GM21576 (cell line): ENCODE data around the gene LIPA.
"Not testable (repeated sequence)": the region's sequence is repeated elsewhere in the genome, so short reads cannot be mapped to it uniquely, and the experiment has no call there.

Experiments used
- ATAC-seq: cut with Tn5 transposase; IDR thresholded peaks from one replicate; pipeline ENCODE4 v1.9.1; 2021; ENCODE audit warnings: mild to moderate bottlenecking, moderate library complexity; ENCODE audit not compliant: unreplicated experiment

Gene LIPA

DNA sequence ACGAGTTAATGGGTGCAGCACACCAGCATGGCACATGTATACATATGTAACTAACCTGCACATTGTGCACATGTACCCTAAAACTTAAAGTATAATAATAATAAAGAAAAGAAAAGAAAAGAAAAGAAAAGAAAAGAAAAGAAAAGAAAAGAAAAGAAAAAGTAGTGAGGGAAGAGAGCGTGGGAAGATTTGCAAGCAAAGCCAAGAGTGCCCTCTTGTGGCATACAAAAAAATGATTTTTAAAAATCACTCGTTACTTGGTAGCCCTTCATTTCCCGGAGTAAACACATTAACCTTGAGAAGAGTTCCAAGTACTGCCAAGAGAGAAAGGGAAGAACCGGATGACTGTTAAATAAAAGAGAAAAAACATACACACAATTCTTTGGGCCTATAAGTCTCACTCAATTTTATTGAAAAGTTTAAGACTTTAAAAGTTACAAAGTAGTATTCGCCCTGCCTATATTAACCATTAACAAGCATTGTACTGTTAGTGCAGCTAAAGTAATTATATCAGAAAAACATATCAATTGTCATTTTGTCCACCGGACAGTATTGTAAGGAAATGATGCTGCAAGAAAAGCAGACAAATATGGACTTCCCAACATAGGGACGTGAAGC is 38.3 kb downstream of the LIPA start:
- ATAC-seq, result no peak

GRCh38 chr10:89210794-89211425 is 40.7 kb downstream of the LIPA start:
- ATAC-seq, result no peak

GRCh38 chr10:89209718-89210117 is 41.9 kb downstream of the LIPA start:
- no peak for ATAC-seq

GRCh38 chr10:89207801-89208551 is 43.6 kb downstream of the LIPA start:
- ATAC-seq, result no peak

DNA sequence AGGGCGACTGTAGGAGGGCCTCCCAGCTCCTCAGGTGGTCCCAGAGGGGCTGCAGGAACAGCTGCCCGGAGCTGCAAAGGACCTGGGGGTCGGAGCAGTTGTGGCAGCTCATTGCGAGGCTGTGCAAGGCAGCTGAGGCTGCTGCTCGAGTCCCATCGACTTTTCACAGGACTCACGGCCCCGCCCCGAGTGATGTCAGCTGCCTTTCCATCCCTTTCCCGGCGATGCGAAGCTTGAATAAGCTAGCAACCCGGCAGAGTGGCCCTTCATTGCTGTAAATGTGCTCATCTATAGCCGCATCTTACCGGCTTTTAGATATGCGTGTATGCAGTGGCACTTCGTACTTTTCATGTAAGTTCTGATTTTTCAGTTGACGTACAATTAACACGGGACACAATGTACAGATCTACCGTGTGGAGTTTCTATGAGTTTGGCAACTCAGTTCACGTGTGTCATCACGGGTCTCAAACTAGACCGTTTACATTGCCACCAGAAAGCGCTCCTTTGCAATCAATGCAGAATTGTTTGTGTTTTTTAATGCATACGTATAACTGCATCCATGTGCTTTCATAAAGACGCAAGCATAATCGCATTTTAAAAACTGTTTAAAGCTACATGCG is 44.3 kb downstream of the LIPA start, which contains the start of gene CH25H:
TSS of gene CH25H (minus strand) at position 137 of the 620 bp plus-strand sequence. CDS start at position 112, 25 bp downstream.
- no peak for ATAC-seq

- ATAC-seq, result no peak
Observed at GRCh38 chr10:89206402-89207180, 45.0 kb downstream of the LIPA start.

DNA sequence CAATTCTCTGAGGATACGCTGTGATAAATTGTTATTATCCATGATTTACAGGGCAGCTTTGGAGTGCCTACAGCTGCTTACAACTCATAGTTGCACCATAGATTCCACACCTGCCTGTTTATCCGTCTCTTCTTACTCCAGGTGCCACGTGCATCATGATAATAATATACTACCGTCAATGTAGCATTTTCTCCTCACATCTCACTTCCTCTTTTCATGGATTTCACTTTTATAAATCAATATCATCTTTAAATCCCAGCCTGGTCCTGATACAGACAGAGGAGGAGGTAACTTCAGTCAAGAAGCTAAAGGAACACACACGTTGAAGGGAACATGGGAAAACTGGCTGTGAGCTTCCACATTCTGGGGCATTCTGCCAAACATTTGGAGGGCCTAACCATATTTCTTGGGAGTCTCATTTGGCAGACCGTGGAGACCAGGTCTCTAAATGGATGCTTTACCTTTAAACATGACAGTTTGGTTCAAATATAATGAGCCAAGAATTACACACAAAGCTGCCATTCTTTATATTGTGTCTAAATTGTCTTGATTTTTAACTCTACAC is 46.9 kb downstream of the LIPA start:
- ATAC-seq, result no peak

- ATAC-seq, result no peak
Observed at GRCh38 chr10:89203237-89203636, 48.3 kb downstream of the LIPA start.

DNA sequence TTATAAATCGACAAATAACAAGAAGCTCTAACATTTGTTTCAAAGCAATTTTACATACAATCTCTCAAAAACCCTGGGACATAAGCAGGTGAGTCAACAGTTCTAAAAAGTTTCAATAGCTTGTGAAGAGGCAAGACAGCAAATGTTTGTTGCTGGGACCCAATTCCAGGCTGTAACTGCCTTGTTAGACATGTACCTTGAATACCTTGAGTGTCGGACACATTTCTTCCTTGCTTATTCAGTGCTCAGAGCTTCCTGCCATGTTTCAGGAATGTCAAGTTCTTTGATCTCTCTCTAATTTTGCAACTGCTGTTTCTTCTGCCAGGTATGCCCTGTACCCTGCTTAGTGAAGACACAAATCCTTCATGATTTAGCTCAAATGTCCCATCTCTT is 49.5 kb downstream of the LIPA start:
- no peak for ATAC-seq

GRCh38 chr10:89201345-89202032 is 50.1 kb downstream of the LIPA start:
- no peak for ATAC-seq

DNA sequence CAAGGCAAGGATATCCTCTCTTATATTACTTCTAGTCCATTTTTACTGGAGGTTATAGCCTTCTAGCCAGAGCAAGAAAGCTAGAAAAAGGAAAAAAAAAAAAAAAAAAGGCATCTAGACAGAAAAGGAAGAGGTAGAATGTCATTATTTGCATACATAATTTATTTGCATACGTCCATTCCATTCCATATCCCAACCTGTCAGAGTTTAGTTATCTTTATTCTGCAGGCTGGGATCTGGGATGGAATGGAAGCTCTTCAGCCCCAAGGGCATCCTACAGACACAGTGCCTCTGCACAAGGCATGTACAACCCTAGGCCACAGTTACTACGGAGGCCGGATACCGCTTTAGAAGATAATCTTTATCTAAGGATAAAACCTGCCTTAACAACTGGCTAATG is 54.1 kb downstream of the LIPA start:
- no peak for ATAC-seq

- not testable (repeated sequence) for ATAC-seq
Observed at GRCh38 chr10:89191301-89191700, 60.3 kb downstream of the LIPA start.

DNA sequence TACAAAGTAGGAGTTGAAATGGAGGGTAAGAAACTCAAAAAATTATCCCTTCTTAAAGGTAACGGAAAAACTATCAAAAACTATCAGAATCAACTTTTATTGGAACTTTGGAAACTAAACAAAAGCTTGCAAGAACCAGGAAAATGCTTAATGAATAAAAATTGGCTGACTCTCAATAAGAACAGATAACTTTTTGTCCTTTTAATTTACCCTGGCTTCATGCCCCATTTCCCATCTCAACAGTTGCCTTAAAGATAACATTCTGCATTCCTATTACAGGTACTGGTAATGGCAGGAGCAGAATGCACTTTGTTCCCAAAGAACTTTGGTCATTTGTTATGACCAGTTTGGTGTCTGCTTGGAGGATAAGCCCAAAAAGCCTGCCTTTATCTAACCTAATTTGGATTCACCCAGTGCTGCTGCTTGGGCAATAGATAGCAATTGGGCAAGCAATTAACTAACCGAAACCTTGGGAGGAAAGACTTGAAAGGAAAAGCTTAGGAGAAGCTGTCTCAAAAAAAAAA is 62.3 kb downstream of the LIPA start:
- no peak for ATAC-seq

GRCh38 chr10:89185658-89186057 is 65.9 kb downstream of the LIPA start:
- ATAC-seq, result no peak

DNA sequence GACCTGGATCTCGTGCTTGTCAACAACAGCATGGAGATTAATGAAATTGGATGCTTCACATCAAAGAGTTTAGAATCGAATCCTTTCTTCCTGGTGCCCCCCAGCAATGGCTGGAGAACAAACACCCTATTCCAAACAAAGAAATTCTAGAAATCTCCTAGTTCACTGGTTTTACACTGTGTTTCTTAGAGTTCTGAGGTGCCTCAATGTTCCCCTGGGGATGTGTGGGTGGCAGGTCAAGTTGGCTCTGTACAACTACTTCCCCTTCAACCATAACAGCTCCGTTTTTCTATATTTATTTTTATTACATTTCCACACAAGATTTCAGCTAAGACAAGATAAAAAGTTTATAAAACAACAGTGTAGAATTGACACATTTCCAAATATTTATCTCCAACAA is 66.9 kb downstream of the LIPA start:
- no peak for ATAC-seq

DNA sequence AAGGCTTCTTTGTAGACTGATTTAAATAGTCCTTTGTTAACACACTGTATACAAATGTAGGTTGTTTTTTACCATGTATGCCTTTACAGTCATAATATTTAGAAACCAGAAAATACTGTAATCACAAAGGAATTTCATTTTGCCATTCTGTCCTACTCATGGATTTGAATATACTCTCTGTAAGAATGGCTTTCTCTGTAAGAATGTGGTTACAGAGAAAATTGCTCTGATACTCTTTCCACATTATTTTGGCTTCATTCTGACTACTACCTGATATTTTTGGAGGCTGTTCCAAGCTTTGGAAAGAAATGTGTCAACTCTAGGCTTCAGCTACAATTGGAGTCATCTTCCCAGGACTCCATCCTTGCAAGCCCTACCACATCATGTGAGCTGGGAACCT is 68.0 kb downstream of the LIPA start:
- ATAC-seq, result no peak

- ATAC-seq, result no peak
Observed at GRCh38 chr10:89182894-89183293, 68.7 kb downstream of the LIPA start.

- ATAC-seq, result no peak
Observed at GRCh38 chr10:89175816-89176215, 75.8 kb downstream of the LIPA start.

DNA sequence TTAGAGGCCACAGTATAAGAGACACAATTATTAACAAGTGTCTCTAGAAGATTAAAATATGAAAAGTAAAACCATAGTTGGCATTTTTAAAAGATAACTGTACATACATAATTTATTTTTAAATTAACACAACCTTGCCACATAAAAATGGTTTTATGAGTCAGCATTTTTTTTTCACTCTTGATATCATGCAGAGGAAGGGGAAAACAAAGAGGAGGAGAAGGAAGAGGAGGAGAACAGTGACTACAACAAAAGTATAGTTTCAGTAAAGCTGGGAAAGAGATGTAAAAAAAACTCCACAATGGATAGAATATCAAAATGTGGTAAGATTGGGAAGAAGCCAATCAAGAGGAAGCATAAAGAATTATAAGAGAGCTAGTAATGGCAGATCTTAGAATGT is 78.5 kb downstream of the LIPA start:
- no peak for ATAC-seq

DNA sequence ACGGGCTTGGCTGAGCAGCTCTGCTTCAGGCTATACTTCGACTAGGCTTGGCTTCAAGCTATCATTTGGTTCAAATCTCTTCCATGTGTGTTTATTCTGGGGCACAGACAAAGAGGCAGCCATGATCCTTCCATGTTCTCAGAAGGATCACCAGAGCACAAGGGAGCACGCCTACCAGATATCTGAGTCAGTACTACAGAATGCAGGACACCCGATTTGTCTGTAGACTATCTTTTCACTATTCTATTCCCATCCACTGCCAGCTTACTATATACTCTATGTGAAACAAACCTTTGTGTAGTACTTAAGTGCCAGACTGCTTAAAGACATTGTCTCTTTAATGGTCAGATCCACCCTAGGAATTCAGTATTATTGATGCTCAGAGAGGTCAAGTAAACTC is 79.6 kb downstream of the LIPA start:
- ATAC-seq, result no peak
